Thoracic aorta (tissue), 2 donors: ENCODE results near the gene FBXO27. TPM values are rescaled to one million over a fixed set of nuclear protein-coding genes. Genes with fewer than 3 reads are reported as not detected.

Experiments
- ATAC-seq: fragments of 150-250 bp; one replicate; pipeline ENCODE4 v1.8.0; 2017; ENCODE audit warnings: low read depth; ENCODE audit not compliant: insufficient number of reproducible peaks, low FRiP score
- DNase-seq: peaks from one replicate; pipeline ENCODE4 v3.0.0-alpha.2; 2020; ENCODE audit warnings: low spot score
- H3K27ac ChIP-seq, 2 donors: fragments of 200-600 bp; sonication (generic); 1 replicate in 1 of 2; 2 replicates in 1 of 2; pipeline ENCODE4 v1.5.1; 2016; ENCODE audit warnings: mild to moderate bottlenecking in 2 of 2, moderate library complexity in 2 of 2
- H3K27me3 ChIP-seq: fragments of 200-600 bp; sonication (generic); replicated peaks from 2 replicates; pipeline ENCODE4 v1.6.0; 2016; ENCODE audit warnings: mild to moderate bottlenecking; ENCODE audit not compliant: insufficient read depth
- H3K36me3 ChIP-seq: fragments of 200-600 bp; sonication (generic); one replicate; pipeline ENCODE4 v1.5.1; 2016
- H3K4me1 ChIP-seq, 2 donors: fragments of 200-600 bp; sonication (generic); 1 replicate in 1 of 2; 2 replicates in 1 of 2; pipeline versions ENCODE4 v1.5.1 to v1.6.0; 2016; ENCODE audit warnings: low read depth in 2 of 2, mild to moderate bottlenecking in 1 of 2; ENCODE audit not compliant: control insufficient read depth in 1 of 2
- H3K4me3 ChIP-seq: fragments of 200-600 bp; sonication (generic); 2 replicates; pipeline ENCODE4 v1.5.1; 2016; ENCODE audit warnings: mild to moderate bottlenecking
- H3K9me3 ChIP-seq: fragments of 200-600 bp; sonication (generic); 2 replicates; pipeline ENCODE4 v1.5.1; 2016
- CTCF ChIP-seq: fragments of 200-600 bp; sonication (generic); IDR thresholded peaks from one replicate; pipeline ENCODE4 v1.5.1; 2019; ENCODE audit warnings: antibody characterized with exemption
- total RNA-seq, 2 donors: library from RNA; depleted of rRNA; stranded (reverse); fragments of >200 nt; gene quantifications; one replicate each; pipeline versions ENCODE4 v1.1.0 to v1.2.3, GENCODE V29; 2016

FBXO27 gene
- total RNA-seq, 2 donors from 2014 or later = 1.5 to 37.6 TPM

- no peaks in the 10 kb centered on the region for H3K27me3 ChIP-seq
Observed at GRCh38 chr19:39038098-39038497, 5.7 kb upstream of the FBXO27 start.

DNA sequence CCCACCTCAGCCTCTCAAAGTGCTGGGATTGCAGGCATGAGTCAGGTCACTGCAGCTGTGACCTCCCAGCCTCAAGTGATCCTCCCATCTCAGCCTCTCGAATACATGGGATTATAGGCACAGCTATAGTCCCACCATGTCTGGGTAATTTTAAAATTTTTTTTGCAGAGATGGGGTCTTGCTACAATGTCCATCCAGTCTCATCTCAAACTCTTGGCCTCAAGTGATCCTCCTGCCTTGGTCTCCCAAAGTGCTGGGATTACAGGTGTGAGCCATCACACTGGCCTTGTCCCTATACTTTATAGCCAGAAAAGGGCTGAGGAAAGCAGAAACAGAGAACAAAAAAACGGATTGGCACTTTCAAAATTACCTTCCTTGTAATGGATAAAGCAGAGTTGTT, 4.8 kb upstream of the FBXO27 start:
- no peak for ATAC-seq
- no peak for DNase-seq
- H3K9me3 ChIP-seq = no peaks in the 10 kb centered on the region
- no peaks in the 10 kb centered on the region for H3K36me3 ChIP-seq
- no peak overlapping the region for H3K4me3 ChIP-seq
- no peak for TF ChIP-seq CTCF
- H3K4me1 ChIP-seq = peaks cover 6 to 11% of the 10 kb centered on the region in 2 donors
- no peak overlapping the region for H3K27ac ChIP-seq
- H3K27me3 ChIP-seq = no peaks in the 10 kb centered on the region

More at GRCh38 chr19:39038098-39038497, 5.7 kb upstream of the FBXO27 start:
- Histone ChIP-seq H3K4me1 (peaks cover 0 to 2% of the 10 kb centered on the region in 2 donors), H3K4me3 (no peak overlapping the region), H3K36me3 (no peaks in the 10 kb centered on the region), H3K27ac (no peak overlapping the region), H3K9me3 (no peaks in the 10 kb centered on the region)
- no peak for ATAC-seq
- TF ChIP-seq CTCF = no peak
- no peak for DNase-seq

DNA sequence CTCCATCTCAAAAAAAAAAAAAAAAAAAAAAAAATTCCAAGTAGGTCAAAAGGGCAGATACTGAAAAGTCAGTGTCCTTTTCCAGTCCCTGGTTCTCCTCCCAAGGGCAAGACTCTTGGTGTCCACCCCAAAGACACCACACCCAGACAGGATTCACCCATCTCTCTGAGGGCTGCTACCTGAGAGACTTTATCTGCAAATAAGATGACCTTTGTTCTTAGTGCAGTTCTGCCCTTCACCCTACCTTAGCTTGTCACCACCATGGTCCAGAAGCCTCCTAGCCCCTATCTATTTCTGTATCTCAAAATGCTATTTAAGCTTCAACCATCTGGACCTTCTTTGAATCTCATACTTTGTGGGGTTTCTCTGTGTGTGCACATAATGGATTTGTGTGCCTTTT, 4.2 kb upstream of the FBXO27 start:
- DNase-seq (no peak), ATAC-seq (no peak)

DNA sequence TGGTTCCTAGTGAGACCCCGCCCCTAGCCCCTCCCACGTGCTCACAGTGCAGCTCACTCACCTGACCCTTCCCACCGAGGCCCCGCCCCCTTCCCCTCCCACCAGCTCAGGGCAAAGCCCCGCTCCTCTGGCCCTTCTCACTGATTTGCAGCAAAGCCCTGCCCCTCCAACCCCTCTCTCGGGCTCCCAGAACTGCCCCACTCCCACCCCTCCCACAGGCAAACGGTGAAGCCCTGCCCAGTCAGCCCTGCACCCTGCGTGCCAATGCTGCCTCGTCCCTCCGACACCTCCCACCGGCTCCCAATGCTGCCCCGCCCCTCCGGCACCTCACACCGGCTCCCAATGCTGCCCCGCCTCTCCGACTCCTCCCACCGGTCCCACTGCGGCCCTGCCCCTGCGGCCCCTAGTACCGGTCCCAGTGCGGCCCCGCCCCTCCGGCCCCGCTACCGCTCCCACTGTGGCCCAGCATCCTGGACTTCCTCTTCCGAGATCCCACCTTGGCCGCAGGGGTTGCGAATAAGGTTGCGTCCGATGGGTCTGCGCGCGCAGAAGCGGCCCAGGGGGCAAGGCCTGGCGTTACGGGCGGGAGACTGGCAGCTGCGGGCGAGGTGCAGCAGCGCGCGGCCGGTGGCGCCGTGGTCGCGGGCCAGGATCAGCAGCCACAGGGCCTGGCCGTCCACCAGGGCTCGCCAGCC, 834 bp downstream of the FBXO27 start:
- DNase-seq = peak; percentile 63
- H3K4me3 ChIP-seq = peak overlapping the region; percentile 86
- TF ChIP-seq CTCF = no peak

More for the DNA sequence above, 4.2 kb upstream of the FBXO27 start:
- Histone ChIP-seq H3K27ac (no peak overlapping the region), H3K9me3 (no peaks in the 10 kb centered on the region), H3K4me3 (no peak overlapping the region), H3K4me1 (peaks cover 6 to 12% of the 10 kb centered on the region in 2 donors), H3K36me3 (no peaks in the 10 kb centered on the region), H3K27me3 (no peaks in the 10 kb centered on the region)
- no peak for TF ChIP-seq CTCF

DNA sequence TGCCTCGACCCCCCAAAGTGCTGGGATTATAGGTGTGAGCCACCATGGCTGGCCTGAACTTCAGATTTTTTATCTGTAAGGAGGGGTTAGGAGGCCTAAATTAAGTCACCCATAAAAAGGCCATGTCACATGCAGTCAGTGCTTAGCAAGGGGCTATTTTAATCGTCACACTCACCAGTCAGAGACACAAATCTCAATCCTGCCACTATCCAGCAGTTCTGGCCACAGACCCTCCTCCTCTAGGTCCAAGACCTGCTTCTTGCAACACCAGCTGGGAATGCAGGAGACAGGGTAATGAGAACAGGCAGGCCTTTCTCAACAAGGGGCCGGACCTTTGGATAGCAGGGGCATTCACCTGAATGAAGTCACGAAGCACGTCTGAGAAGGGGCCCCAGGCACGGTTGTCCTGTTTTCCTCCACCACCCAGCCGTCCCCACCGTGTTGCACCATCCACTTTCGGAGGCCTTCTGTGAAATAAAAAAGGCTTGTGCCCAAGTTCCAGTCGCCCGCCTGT, 1.4 kb downstream of the FBXO27 start:
- Histone ChIP-seq H3K27ac (peak overlapping the region in 1 of 2 donors; percentile 66), H3K27me3 (no peaks in the 10 kb centered on the region), H3K4me1 (peaks cover 6 to 18% of the 10 kb centered on the region in 2 donors), H3K36me3 (peaks cover 10% of the 10 kb centered on the region), H3K9me3 (no peaks in the 10 kb centered on the region), H3K4me3 (peak overlapping the region; percentile 86)
- TF ChIP-seq CTCF = no peak
- no peak for ATAC-seq
- DNase-seq = no peak

More for the DNA sequence above, 834 bp downstream of the FBXO27 start:
- H3K9me3 ChIP-seq = no peaks in the 10 kb centered on the region
- H3K36me3 ChIP-seq = peaks cover 10% of the 10 kb centered on the region
- no peaks in the 10 kb centered on the region for H3K27me3 ChIP-seq
- peak; percentile 19 for ATAC-seq
- peak overlapping the region; percentile 2 to 66 for H3K27ac ChIP-seq
- H3K4me1 ChIP-seq = peaks cover 6 to 18% of the 10 kb centered on the region in 2 donors
